CD4-positive, alpha-beta T cell treated with Interleukin-15 for 4 hours (primary cell): ENCODE results near the gene IGLL1.
"Not testable (repeated sequence)": the region's sequence is repeated elsewhere in the genome, so short reads cannot be mapped to it uniquely, and the experiment has no call there.

Source experiments
- DNase-seq: peaks from one replicate; pipeline ENCODE4 v3.0.0-alpha.2; 2020; ENCODE audit warnings: low spot score

IGLL1 gene

GRCh38 chr22:23540837-23541236, 39.3 kb downstream of the IGLL1 start:
- not testable (repeated sequence) for DNase-seq

GRCh38 chr22:23539839-23540198, 40.3 kb downstream of the IGLL1 start:
- not testable (repeated sequence) for DNase-seq

GRCh38 chr22:23539135-23539838, 40.8 kb downstream of the IGLL1 start:
- peak; percentile 79 for DNase-seq

GRCh38 chr22:23538696-23539030, 41.4 kb downstream of the IGLL1 start:
- not testable (repeated sequence) for DNase-seq

- DNase-seq: not testable (repeated sequence)
These were observed 42.0 kb downstream of the IGLL1 start for GRCh38 chr22:23537830-23538695.

GRCh38 chr22:23537416-23537815, 42.7 kb downstream of the IGLL1 start:
- DNase-seq: no peak

- DNase-seq: no peak
These were observed 43.2 kb downstream of the IGLL1 start for GRCh38 chr22:23536821-23537345.

- not testable (repeated sequence) for DNase-seq
These were observed 44.1 kb downstream of the IGLL1 start for GRCh38 chr22:23535790-23536661.

- no peak for DNase-seq
These were observed 45.0 kb downstream of the IGLL1 start for GRCh38 chr22:23534851-23535717.

- no peak for DNase-seq
These were observed 45.8 kb downstream of the IGLL1 start for GRCh38 chr22:23534201-23534850.

- DNase-seq: no peak
These were observed 46.3 kb downstream of the IGLL1 start for GRCh38 chr22:23533771-23534191.

- DNase-seq: peak; percentile 7
These were observed 46.7 kb downstream of the IGLL1 start for GRCh38 chr22:23533328-23533762.

- no peak for DNase-seq
These were observed 47.4 kb downstream of the IGLL1 start for GRCh38 chr22:23532731-23533130.

GRCh38 chr22:23531966-23532705, 48.0 kb downstream of the IGLL1 start:
- no peak for DNase-seq

- DNase-seq: no peak
These were observed 48.7 kb downstream of the IGLL1 start for GRCh38 chr22:23531283-23531956.

GRCh38 chr22:23530766-23531282, 49.3 kb downstream of the IGLL1 start:
- DNase-seq: no peak

GRCh38 chr22:23530106-23530505, 50.0 kb downstream of the IGLL1 start:
- DNase-seq: no peak

GRCh38 chr22:23529166-23530103, 50.7 kb downstream of the IGLL1 start:
- DNase-seq: no peak
